HCT116 (cell line): ENCODE data around the gene FOXO6. TPM values are rescaled to one million over a fixed set of nuclear protein-coding genes. Genes with fewer than 3 reads are reported as not detected.
A peak's percentile ranks its signal among the peaks of the same experiment; 100 is the strongest.

Experiments
- ATAC-seq: fragments of 200-7000 bp; cut with Tn5 transposase; 2 replicates; pipeline ENCODE4 v1.9.1; 2020; ENCODE audit warnings: mild to moderate bottlenecking, moderate library complexity
- BruUV-seq: library from RNA; stranded (reverse); fragments of 400-500 nt; replicated peaks from 2 replicates; lab custom pipeline; 2021; lab: Mats Ljungman, UMichigan
- CTCF ChIA-PET: fragments of 300-600 bp; sonication (Branson Sonifier 250); formaldehyde crosslinking; loops from one replicate; lab custom pipeline; 2021; ENCODE audit warnings: antibody characterized with exemption; lab: Charles Lee
- POLR2A ChIA-PET: fragments of 300-600, 350-600 bp; sonication (Branson Sonifier 250); formaldehyde crosslinking; loops from one replicate; lab custom pipeline; 2021; ENCODE audit warnings: antibody characterized with exemption; lab: Charles Lee
- RAD21 ChIA-PET, 2 experiments: fragments of 300-600 bp; sonication (Branson Sonifier 250); formaldehyde crosslinking; loops; one replicate each; lab custom pipeline; 2023; ENCODE audit warnings: low total read pairs in 2 of 2; ENCODE audit not compliant: uncharacterized antibody in 2 of 2, unreplicated experiment in 2 of 2, low non-redundant PET in 1 of 2; lab: Charles Lee
- DNase-seq: peaks from one replicate; pipeline ENCODE4 v3.0.0-alpha.2; 2010; ENCODE audit warnings: low read depth, low spot score
- H2AFZ ChIP-seq: fragments of 200-600 bp; shearing (Covaris generic), sonication (generic); 2 replicates; pipeline ENCODE4 v1.6.1; 2017; ENCODE audit warnings: low read depth, mixed run types, mixed read lengths, antibody characterized with exemption, low read length; ENCODE audit not compliant: poor library complexity, severe bottlenecking
- H3K27ac ChIP-seq: 2 replicates; pipeline ENCODE4 v1.5.1; 2012; ENCODE audit warnings: low read depth, low read length
- H3K27me3 ChIP-seq: fragments of 200-600 bp; sonication (generic); 2 replicates; pipeline ENCODE4 v1.6.1; 2016; ENCODE audit warnings: mixed run types, low read length, mixed read lengths; ENCODE audit not compliant: insufficient read depth
- H3K36me3 ChIP-seq, 2 experiments: fragments of 200-500 bp in 1 of 2; fragments of 200-600 bp in 1 of 2; sonication (Bioruptor generic) in 1 of 2; sonication (generic) in 1 of 2; 2 replicates each; pipeline versions ENCODE4 v1.5.1 to v1.6.1; 2014 to 2016; ENCODE audit warnings: low read length in 2 of 2, inconsistent platforms in 1 of 2, mixed read lengths in 1 of 2, mixed run types in 1 of 2; ENCODE audit not compliant: insufficient read depth in 2 of 2, control insufficient read depth in 1 of 2
- H3K4me1 ChIP-seq, 2 experiments: fragments of 200-600 bp in 1 of 2; sonication (generic) in 1 of 2; 2 replicates each; pipeline versions ENCODE4 v1.5.1 to v1.6.1; 2012 to 2017; ENCODE audit warnings: low read length in 2 of 2, inconsistent platforms in 1 of 2, mild to moderate bottlenecking in 1 of 2, mixed read lengths in 1 of 2, mixed run types in 1 of 2, moderate library complexity in 1 of 2; ENCODE audit not compliant: insufficient read depth in 2 of 2, control insufficient read depth in 1 of 2
- H3K4me2 ChIP-seq: fragments of 200-600 bp; sonication (generic); 2 replicates; pipeline ENCODE4 v1.6.1; 2017; ENCODE audit warnings: mixed run types, low read length, mixed read lengths
- H3K4me3 ChIP-seq, 2 experiments: fragments of 200-600 bp in 1 of 2; sonication (generic) in 1 of 2; replicated peaks in 1 of 2; 2 replicates each; pipeline ENCODE4 v1.5.1; 2011 to 2016; ENCODE audit warnings: low read length in 2 of 2, control low read depth in 1 of 2, low read depth in 1 of 2, mild to moderate bottlenecking in 1 of 2, mixed read lengths in 1 of 2, mixed run types in 1 of 2
- H3K79me2 ChIP-seq: fragments of 200-600 bp; sonication (generic); 2 replicates; pipeline ENCODE4 v1.6.1; 2017; ENCODE audit warnings: mild to moderate bottlenecking, mixed run types, low read length, moderate library complexity, mixed read lengths; ENCODE audit not compliant: insufficient read depth
- H3K9ac ChIP-seq: fragments of 200-600 bp; sonication (generic); 2 replicates; pipeline ENCODE4 v1.6.1; 2016; ENCODE audit warnings: low read length, mixed read lengths
- H3K9me2 ChIP-seq: fragments of 200-600 bp; sonication (generic), shearing (Covaris generic); 2 replicates; pipeline ENCODE4 v1.6.1; 2017; ENCODE audit warnings: mixed run types, mild to moderate bottlenecking, moderate library complexity; ENCODE audit not compliant: insufficient read depth
- H3K9me3 ChIP-seq, 2 experiments: fragments of 200-500 bp in 1 of 2; fragments of 200-600 bp in 1 of 2; sonication (Bioruptor generic) in 1 of 2; sonication (generic) in 1 of 2; 2 replicates each; pipeline ENCODE4 v1.6.1; 2014 to 2017; ENCODE audit warnings: low read length in 2 of 2, mixed read lengths in 2 of 2, inconsistent platforms in 1 of 2, low read depth in 1 of 2, mild to moderate bottlenecking in 1 of 2, mixed run types in 1 of 2, moderate library complexity in 1 of 2; ENCODE audit not compliant: control insufficient read depth in 1 of 2, insufficient read depth in 1 of 2
- H4K20me1 ChIP-seq: fragments of 200-600 bp; sonication (generic), shearing (Covaris generic); 2 replicates; pipeline ENCODE4 v1.6.1; 2017; ENCODE audit warnings: mixed run types, mild to moderate bottlenecking, moderate library complexity; ENCODE audit not compliant: insufficient read depth
- CBX3 ChIP-seq: IDR thresholded peaks from 2 replicates; pipeline ENCODE4 v1.6.1; 2012; ENCODE audit warnings: low read depth
- CEBPB ChIP-seq: IDR thresholded peaks from 2 replicates; pipeline ENCODE4 v1.6.1; 2012; ENCODE audit warnings: low read depth
- EGR1 ChIP-seq: IDR thresholded peaks from 2 replicates; pipeline ENCODE4 v1.6.1; 2012; ENCODE audit warnings: low read depth
- ELF1 ChIP-seq: IDR thresholded peaks from 2 replicates; pipeline ENCODE4 v1.6.1; 2012; ENCODE audit warnings: low read depth, borderline replicate concordance
- EZH2 ChIP-seq: fragments of 200-600 bp; sonication (generic); IDR thresholded peaks from 2 replicates; pipeline ENCODE4 v1.6.1; 2017; ENCODE audit warnings: antibody characterized with exemption, mixed run types
- POLR2A ChIP-seq: IDR thresholded peaks from 2 replicates; pipeline ENCODE4 v1.7.0; 2011; ENCODE audit warnings: borderline replicate concordance; ENCODE audit not compliant: insufficient read depth, insufficient read length; ENCODE audit errors: extremely low read depth
- POLR2AphosphoS5 ChIP-seq: IDR thresholded peaks from 2 replicates; pipeline ENCODE4 v1.6.1; 2011; ENCODE audit warnings: mild to moderate bottlenecking, low read depth, low read length, moderate library complexity
- SP1 ChIP-seq: IDR thresholded peaks from 2 replicates; pipeline ENCODE4 v1.6.1; 2012; ENCODE audit warnings: low read depth
- SRF ChIP-seq: IDR thresholded peaks from 2 replicates; pipeline ENCODE4 v1.6.1; 2012; ENCODE audit warnings: low read depth
- YY1 ChIP-seq: IDR thresholded peaks from 2 replicates; pipeline ENCODE4 v1.6.1; 2011; ENCODE audit warnings: low read length, low read depth, moderate library complexity, mild to moderate bottlenecking; ENCODE audit not compliant: insufficient replicate concordance; ENCODE audit errors: extremely low read depth
- ZNF274 ChIP-seq: fragments of 200-500 bp; sonication (Bioruptor generic); IDR thresholded peaks from 2 replicates; pipeline ENCODE4 v1.6.1; 2014; ENCODE audit warnings: mild to moderate bottlenecking, low read depth, low read length, inconsistent platforms
- intact Hi-C: fragments of 100-400 bp; cut with micrococcal nuclease; formaldehyde crosslinking; loops from 2 replicates; pipeline ENCODE4 v1.10.0; 2022
- total RNA-seq: library from RNA; stranded (reverse); gene quantifications from one replicate; pipeline ENCODE4 v1.2.1, GENCODE V29; 2021; ENCODE audit not compliant: unreplicated experiment
- TF ChIP-seq, protein P1 (sequence below): IDR thresholded peaks from 2 replicates; pipeline ENCODE4 v1.6.1; 2012; ENCODE audit warnings: low read depth
- TF ChIP-seq, protein P2 (sequence below), 3 experiments: fragments of 200-600 bp in 1 of 3; sonication (generic) in 1 of 3; IDR thresholded peaks in 2 of 3; conservative IDR thresholded peaks in 1 of 3; 2 replicates each; pipeline ENCODE4 v1.5.1; 2012 to 2017; ENCODE audit warnings: low read depth in 2 of 3, low read length in 2 of 3, antibody characterized with exemption in 1 of 3, borderline replicate concordance in 1 of 3, control low read depth in 1 of 3, mild to moderate bottlenecking in 1 of 3, mixed read lengths in 1 of 3, mixed run types in 1 of 3, moderate library complexity in 1 of 3; ENCODE audit not compliant: insufficient read depth in 1 of 3
- TF ChIP-seq, protein P3 (sequence below): IDR thresholded peaks from 2 replicates; pipeline ENCODE4 v1.6.1; 2012
- TF ChIP-seq, protein P4 (sequence below): IDR thresholded peaks from 2 replicates; pipeline ENCODE4 v1.6.1; 2011; ENCODE audit warnings: mild to moderate bottlenecking, low read length, moderate library complexity; ENCODE audit not compliant: insufficient replicate concordance; ENCODE audit errors: extremely low read depth

The FOXO6 gene
- total RNA-seq, 1 experiment from 2014 or later = 7.0 TPM

DNA sequence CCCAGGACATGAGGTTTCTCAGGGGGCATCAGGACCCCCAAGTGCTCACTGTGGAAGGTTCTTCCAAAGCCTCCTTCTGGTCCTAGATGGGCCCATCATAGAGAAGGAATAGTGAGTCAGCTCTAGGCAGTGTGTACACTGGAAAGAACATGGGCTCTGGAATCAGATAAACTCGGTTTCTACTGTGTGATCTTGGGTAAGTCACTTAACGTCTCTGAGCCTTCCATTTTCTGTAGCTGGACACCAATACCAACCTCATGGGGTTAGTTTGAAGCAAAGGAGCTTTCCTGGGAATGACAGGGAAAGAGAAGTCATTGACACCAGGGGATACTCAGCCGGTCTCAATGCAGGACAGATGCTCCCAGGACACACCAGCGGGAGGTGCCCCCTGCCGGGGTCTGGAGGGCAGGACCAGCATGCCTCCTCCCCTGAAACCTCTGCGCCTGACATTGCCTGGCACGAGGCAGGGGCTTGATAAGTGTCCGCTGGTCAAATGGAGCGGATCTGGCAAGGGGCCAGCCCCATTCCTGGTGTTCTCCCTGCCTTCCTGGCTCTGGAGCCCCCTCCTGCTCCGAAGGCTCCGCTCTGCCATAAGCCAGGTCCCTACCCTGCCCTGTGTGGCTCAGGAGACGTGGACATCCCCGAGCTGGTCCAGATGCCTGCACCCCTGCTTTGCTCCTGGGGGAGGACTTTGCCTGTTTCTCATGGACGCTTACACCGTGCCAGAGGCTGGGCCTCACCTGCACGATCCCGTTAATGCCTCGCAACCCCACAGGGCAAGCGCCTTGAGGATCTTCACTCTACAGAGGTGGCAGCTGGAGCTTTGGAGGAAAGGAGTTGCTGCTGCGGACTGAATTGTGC, 70.5 kb downstream of the FOXO6 start:
- Histone ChIP-seq H3K27me3 (peaks cover 7% of the 10 kb centered on the region; the same call in 1 of the 2 replicates), H3K4me1 (peaks cover 14 to 22% of the 10 kb centered on the region in 2 experiments), H3K4me3 (no peak overlapping the region), H3K9ac (no peak overlapping the region), H3K36me3 (no peaks in the 10 kb centered on the region), H3K9me3 (no peaks in the 10 kb centered on the region), H3K4me2 (peak overlapping the region; percentile 82), H3K79me2 (no peaks in the 10 kb centered on the region), H3K9me2 (no peaks in the 10 kb centered on the region), H3K27ac (no peak overlapping the region), H4K20me1 (no peaks in the 10 kb centered on the region), H2AFZ (no peak overlapping the region)
- RAD21 ChIA-PET = interaction anchor here (0.7 to 2.0 kb wide), 3 partner anchors 13 to 149 kb away, joined by 3 to 8 read pairs (median 4); no protein-coding TSS in a partner anchor
- POLR2A ChIA-PET = no interaction called here
- TF ChIP-seq SRF (no peak), POLR2AphosphoS5 (no peak), SP1 (no peak), CEBPB (no peak), ELF1 (no peak), POLR2A (no peak), EGR1 (no peak), CBX3 (no peak), ZNF274 (no peak), YY1 (no peak), EZH2 (no peak)
- TF ChIP-seq, protein P1, sequence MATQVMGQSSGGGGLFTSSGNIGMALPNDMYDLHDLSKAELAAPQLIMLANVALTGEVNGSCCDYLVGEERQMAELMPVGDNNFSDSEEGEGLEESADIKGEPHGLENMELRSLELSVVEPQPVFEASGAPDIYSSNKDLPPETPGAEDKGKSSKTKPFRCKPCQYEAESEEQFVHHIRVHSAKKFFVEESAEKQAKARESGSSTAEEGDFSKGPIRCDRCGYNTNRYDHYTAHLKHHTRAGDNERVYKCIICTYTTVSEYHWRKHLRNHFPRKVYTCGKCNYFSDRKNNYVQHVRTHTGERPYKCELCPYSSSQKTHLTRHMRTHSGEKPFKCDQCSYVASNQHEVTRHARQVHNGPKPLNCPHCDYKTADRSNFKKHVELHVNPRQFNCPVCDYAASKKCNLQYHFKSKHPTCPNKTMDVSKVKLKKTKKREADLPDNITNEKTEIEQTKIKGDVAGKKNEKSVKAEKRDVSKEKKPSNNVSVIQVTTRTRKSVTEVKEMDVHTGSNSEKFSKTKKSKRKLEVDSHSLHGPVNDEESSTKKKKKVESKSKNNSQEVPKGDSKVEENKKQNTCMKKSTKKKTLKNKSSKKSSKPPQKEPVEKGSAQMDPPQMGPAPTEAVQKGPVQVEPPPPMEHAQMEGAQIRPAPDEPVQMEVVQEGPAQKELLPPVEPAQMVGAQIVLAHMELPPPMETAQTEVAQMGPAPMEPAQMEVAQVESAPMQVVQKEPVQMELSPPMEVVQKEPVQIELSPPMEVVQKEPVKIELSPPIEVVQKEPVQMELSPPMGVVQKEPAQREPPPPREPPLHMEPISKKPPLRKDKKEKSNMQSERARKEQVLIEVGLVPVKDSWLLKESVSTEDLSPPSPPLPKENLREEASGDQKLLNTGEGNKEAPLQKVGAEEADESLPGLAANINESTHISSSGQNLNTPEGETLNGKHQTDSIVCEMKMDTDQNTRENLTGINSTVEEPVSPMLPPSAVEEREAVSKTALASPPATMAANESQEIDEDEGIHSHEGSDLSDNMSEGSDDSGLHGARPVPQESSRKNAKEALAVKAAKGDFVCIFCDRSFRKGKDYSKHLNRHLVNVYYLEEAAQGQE = no peak
- TF ChIP-seq, protein P2, sequence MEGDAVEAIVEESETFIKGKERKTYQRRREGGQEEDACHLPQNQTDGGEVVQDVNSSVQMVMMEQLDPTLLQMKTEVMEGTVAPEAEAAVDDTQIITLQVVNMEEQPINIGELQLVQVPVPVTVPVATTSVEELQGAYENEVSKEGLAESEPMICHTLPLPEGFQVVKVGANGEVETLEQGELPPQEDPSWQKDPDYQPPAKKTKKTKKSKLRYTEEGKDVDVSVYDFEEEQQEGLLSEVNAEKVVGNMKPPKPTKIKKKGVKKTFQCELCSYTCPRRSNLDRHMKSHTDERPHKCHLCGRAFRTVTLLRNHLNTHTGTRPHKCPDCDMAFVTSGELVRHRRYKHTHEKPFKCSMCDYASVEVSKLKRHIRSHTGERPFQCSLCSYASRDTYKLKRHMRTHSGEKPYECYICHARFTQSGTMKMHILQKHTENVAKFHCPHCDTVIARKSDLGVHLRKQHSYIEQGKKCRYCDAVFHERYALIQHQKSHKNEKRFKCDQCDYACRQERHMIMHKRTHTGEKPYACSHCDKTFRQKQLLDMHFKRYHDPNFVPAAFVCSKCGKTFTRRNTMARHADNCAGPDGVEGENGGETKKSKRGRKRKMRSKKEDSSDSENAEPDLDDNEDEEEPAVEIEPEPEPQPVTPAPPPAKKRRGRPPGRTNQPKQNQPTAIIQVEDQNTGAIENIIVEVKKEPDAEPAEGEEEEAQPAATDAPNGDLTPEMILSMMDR (IDR thresholded peaks at IDR 0.05 in 2 of 3, conservative IDR thresholded peaks at IDR 0.05 in 1 of 3; ENCODE audit: borderline replicate concordance in 1 of 3, insufficient read depth in 1 of 3, low read depth in 2 of 3, low read length in 2 of 3) = no peak
- TF ChIP-seq, protein P3, sequence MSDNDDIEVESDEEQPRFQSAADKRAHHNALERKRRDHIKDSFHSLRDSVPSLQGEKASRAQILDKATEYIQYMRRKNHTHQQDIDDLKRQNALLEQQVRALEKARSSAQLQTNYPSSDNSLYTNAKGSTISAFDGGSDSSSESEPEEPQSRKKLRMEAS = no peak
- TF ChIP-seq, protein P4, sequence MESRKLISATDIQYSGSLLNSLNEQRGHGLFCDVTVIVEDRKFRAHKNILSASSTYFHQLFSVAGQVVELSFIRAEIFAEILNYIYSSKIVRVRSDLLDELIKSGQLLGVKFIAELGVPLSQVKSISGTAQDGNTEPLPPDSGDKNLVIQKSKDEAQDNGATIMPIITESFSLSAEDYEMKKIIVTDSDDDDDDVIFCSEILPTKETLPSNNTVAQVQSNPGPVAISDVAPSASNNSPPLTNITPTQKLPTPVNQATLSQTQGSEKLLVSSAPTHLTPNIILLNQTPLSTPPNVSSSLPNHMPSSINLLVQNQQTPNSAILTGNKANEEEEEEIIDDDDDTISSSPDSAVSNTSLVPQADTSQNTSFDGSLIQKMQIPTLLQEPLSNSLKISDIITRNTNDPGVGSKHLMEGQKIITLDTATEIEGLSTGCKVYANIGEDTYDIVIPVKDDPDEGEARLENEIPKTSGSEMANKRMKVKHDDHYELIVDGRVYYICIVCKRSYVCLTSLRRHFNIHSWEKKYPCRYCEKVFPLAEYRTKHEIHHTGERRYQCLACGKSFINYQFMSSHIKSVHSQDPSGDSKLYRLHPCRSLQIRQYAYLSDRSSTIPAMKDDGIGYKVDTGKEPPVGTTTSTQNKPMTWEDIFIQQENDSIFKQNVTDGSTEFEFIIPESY = no peak
- no peak for DNase-seq
- no peak for ATAC-seq
- CTCF ChIA-PET = interaction anchor here (0.7 to 2.5 kb wide), 11 partner anchors 8 to 163 kb away, joined by 3 to 21 read pairs (median 5); no protein-coding TSS in a partner anchor
- BruUV-seq = no TSS peak
- intact Hi-C loops = loop anchor here (1.0 to 5.0 kb wide), 3 partner anchors 108 to 163 kb away; no protein-coding TSS in a partner anchor
